Trophoblast cell (in vitro differentiated cells and primary cell): ENCODE measurements around the gene DHRS2.
A peak's percentile ranks its signal among the peaks of the same experiment; 100 is the strongest.

ENCODE experiments used
- DNase-seq, 2 donors: peaks; one replicate each; pipeline ENCODE4 v3.0.0-alpha.2; 2016
- H2AFZ ChIP-seq: 2 replicates; pipeline ENCODE4 v1.6.1; 2013; ENCODE audit warnings: low read length, moderate library complexity, mild to moderate bottlenecking; ENCODE audit not compliant: insufficient read depth, poor library complexity
- H2AK5ac ChIP-seq: 2 replicates; pipeline ENCODE4 v1.6.1; 2013; ENCODE audit warnings: mild to moderate bottlenecking, low read length
- H2BK120ac ChIP-seq: 2 replicates; pipeline ENCODE4 v1.6.1; 2013; ENCODE audit warnings: low read length, mild to moderate bottlenecking, moderate library complexity; ENCODE audit not compliant: insufficient read depth, poor library complexity
- H2BK12ac ChIP-seq: 2 replicates; pipeline ENCODE4 v1.6.1; 2013; ENCODE audit warnings: mild to moderate bottlenecking, low read length, moderate library complexity
- H2BK5ac ChIP-seq: 2 replicates; pipeline ENCODE4 v1.6.1; 2013; ENCODE audit warnings: low read length, low read depth, moderate library complexity, mild to moderate bottlenecking; ENCODE audit not compliant: poor library complexity
- H3K14ac ChIP-seq: 2 replicates; pipeline ENCODE4 v1.6.1; 2013; ENCODE audit warnings: mild to moderate bottlenecking, low read length
- H3K18ac ChIP-seq: 2 replicates; pipeline ENCODE4 v1.6.1; 2013; ENCODE audit warnings: mild to moderate bottlenecking, low read length
- H3K23ac ChIP-seq: 2 replicates; pipeline ENCODE4 v1.6.1; 2013; ENCODE audit warnings: low read length
- H3K27ac ChIP-seq: 2 replicates; pipeline ENCODE4 v1.5.1; 2013; ENCODE audit warnings: low read depth, mild to moderate bottlenecking, inconsistent platforms, low read length, moderate library complexity
- H3K27me3 ChIP-seq: 2 replicates; pipeline ENCODE4 v1.6.1; 2013; ENCODE audit warnings: inconsistent platforms, mild to moderate bottlenecking, low read length, moderate library complexity; ENCODE audit not compliant: insufficient read depth
- H3K36me3 ChIP-seq, 2 experiments: 1 replicate in 1 of 2; 2 replicates in 1 of 2; pipeline ENCODE4 v1.6.1; 2013; ENCODE audit warnings: low read length in 2 of 2, mild to moderate bottlenecking in 2 of 2, moderate library complexity in 1 of 2; ENCODE audit not compliant: insufficient read depth in 2 of 2, control insufficient read depth in 1 of 2
- H3K4ac ChIP-seq: 2 replicates; pipeline ENCODE4 v1.6.1; 2013; ENCODE audit warnings: low read depth, mild to moderate bottlenecking, low read length, moderate library complexity
- H3K4me1 ChIP-seq, 2 experiments: 1 replicate in 1 of 2; 2 replicates in 1 of 2; pipeline ENCODE4 v1.6.1; 2013; ENCODE audit warnings: low read length in 2 of 2, mild to moderate bottlenecking in 2 of 2, moderate library complexity in 1 of 2; ENCODE audit not compliant: insufficient read depth in 2 of 2, control insufficient read depth in 1 of 2
- H3K4me2 ChIP-seq: 2 replicates; pipeline ENCODE4 v1.6.1; 2013; ENCODE audit warnings: inconsistent platforms, mild to moderate bottlenecking, low read length, moderate library complexity
- H3K4me3 ChIP-seq: 2 replicates; pipeline ENCODE4 v1.5.1; 2013; ENCODE audit warnings: mild to moderate bottlenecking, low read depth, low read length, inconsistent platforms
- H3K79me1 ChIP-seq: one replicate; pipeline ENCODE4 v1.6.1; 2013; ENCODE audit warnings: low read length
- H3K79me2 ChIP-seq: 2 replicates; pipeline ENCODE4 v1.6.1; 2013; ENCODE audit warnings: low read length, mild to moderate bottlenecking; ENCODE audit not compliant: control insufficient read depth, insufficient read depth, poor library complexity
- H3K9ac ChIP-seq: 2 replicates; pipeline ENCODE4 v1.6.1; 2013; ENCODE audit warnings: mild to moderate bottlenecking, low read length
- H3K9me3 ChIP-seq: 2 replicates; pipeline ENCODE4 v1.6.1; 2013; ENCODE audit warnings: low read depth, mild to moderate bottlenecking, control low read depth, inconsistent platforms, low read length; ENCODE audit not compliant: insufficient read depth
- H4K12ac ChIP-seq: 2 replicates; pipeline ENCODE4 v1.6.1; 2013; ENCODE audit warnings: low read depth, mild to moderate bottlenecking, low read length, moderate library complexity
- H4K8ac ChIP-seq: 2 replicates; pipeline ENCODE4 v1.6.1; 2013; ENCODE audit warnings: low read depth, mild to moderate bottlenecking, low read length, moderate library complexity
- H4K91ac ChIP-seq: one replicate; pipeline ENCODE4 v1.6.1; 2013; ENCODE audit warnings: low read depth, mild to moderate bottlenecking, low read length, moderate library complexity
- WGBS: extraction: QIAGEN DNeasy Blood & Tissue Kit; methylation state at CpG from one replicate; pipeline ENCODE4 v1.1.7; 2013; ENCODE audit warnings: missing lambda C conversion rate; ENCODE audit not compliant: insufficient read length, insufficient coverage; ENCODE audit errors: extremely low coverage; 5-methylcytosine and 5-hydroxymethylcytosine counted together

The DHRS2 gene

DNA sequence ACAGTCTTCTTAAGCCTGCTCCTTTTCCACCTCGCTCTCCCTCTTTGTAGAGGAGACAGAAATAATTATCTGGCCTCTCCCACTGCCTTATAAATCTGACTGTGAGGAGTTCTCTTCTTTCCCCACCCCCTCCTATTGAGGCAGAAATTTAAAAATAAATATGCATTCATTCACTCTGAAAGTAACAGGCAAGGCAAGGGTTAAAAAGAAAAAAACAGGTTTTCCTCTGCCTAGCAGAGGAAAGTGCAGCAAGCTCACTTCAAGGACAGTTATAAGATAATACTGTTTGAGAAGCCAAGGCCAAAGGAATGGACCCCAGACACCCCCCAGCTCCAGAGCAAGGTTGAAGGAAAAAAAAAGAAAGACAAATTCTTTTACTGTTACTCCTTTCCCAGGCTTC, 56.3 kb downstream of the DHRS2 start:
- Histone ChIP-seq H3K4me1 (peaks cover 22 to 31% of the 10 kb centered on the region in 2 experiments), H3K79me1 (peaks cover 15% of the 10 kb centered on the region), H3K4ac (no peak overlapping the region), H3K9ac (no peak overlapping the region), H2BK120ac (no peak overlapping the region), H3K36me3 (no peaks in the 10 kb centered on the region), H3K27ac (no peak overlapping the region), H4K12ac (no peak overlapping the region), H3K14ac (no peak overlapping the region), H3K23ac (no peak overlapping the region), H3K18ac (no peak overlapping the region), H2BK12ac (no peak overlapping the region), H4K91ac (no peak overlapping the region), H3K4me3 (no peak overlapping the region), H3K79me2 (no peaks in the 10 kb centered on the region), H3K27me3 (no peaks in the 10 kb centered on the region), H4K8ac (no peak overlapping the region), H2BK5ac (no peak overlapping the region), H3K9me3 (peaks cover 4% of the 10 kb centered on the region), H3K4me2 (no peak overlapping the region), H2AK5ac (no peak overlapping the region), H2AFZ (no peak overlapping the region)
- no peak for DNase-seq
- no CpG with 5 or more reads among the region's 1 CpG for WGBS

- H3K27ac ChIP-seq, result no peak overlapping the region
- no CpG with 5 or more reads among the region's 11 CpGs for WGBS
- H2BK120ac ChIP-seq, result peak overlapping the region; percentile 1
- no peak for DNase-seq
- H2AK5ac ChIP-seq, result peak overlapping the region; percentile 1
- H3K14ac ChIP-seq, result peak overlapping the region; percentile 2
- H3K36me3 ChIP-seq, result no peaks in the 10 kb centered on the region
- H4K8ac ChIP-seq, result no peak overlapping the region
- H3K4me1 ChIP-seq, result peaks cover 22 to 31% of the 10 kb centered on the region in 2 experiments
- no peak overlapping the region for H3K9ac ChIP-seq
- H4K12ac ChIP-seq, result no peak overlapping the region
- no peak overlapping the region for H3K4ac ChIP-seq
- no peaks in the 10 kb centered on the region for H3K27me3 ChIP-seq
- no peak overlapping the region for H2AFZ ChIP-seq
- no peaks in the 10 kb centered on the region for H3K79me2 ChIP-seq
- H4K91ac ChIP-seq, result peak overlapping the region; percentile 16
- H3K4me2 ChIP-seq, result no peak overlapping the region
- no peak overlapping the region for H3K4me3 ChIP-seq
- peaks cover 4% of the 10 kb centered on the region for H3K9me3 ChIP-seq
- peaks cover 15% of the 10 kb centered on the region for H3K79me1 ChIP-seq
- peak overlapping the region; percentile 8 for H2BK5ac ChIP-seq
- peak overlapping the region; percentile 20 for H2BK12ac ChIP-seq
- no peak overlapping the region for H3K18ac ChIP-seq
- no peak overlapping the region for H3K23ac ChIP-seq
Measured at GRCh38 chr14:23693252-23693775, 57.1 kb downstream of the DHRS2 start.

DNA sequence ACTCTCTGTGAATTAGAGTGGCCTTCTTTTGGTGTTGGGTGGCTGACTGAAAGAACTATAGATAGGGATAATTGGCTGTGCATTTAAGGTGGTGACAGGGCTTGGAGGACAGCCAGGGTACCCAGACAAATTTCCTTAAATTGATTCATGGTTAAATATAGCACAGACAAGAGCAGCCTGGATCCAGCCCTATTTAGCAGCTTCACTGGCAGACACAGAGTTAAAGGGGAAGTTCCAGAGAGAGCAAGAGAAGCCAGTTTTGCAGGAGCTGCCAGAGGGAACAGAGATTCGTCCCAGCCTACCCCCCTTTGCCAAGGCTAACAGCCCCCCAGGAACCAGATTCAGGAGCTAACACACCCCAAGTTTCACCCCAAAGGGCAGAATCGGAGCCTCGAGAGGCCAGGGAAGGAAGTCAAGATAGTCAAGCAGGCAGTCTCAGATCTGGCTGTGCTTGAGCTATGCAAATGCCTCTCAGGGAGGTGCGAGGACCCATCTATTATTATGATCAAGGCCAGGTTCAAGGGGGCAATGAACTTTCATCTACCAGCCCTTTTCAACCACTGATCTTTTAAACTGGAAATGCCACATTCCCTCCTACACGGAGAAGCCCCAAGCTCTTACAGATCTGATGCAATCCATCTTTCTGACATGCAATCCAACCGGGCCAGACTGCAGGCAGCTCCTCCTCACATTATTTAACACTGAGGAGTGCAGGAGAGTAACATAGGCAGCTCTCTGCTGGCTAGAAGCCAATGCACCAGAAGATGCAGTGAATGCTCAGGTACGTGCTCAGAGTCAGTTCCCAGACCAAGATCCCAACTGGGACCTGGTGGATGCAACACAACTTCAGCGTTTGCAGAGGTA, 58.2 kb downstream of the DHRS2 start:
- H3K23ac ChIP-seq, result no peak overlapping the region
- H2BK5ac ChIP-seq, result peak overlapping the region; percentile 60
- H3K27me3 ChIP-seq, result no peaks in the 10 kb centered on the region
- H3K79me1 ChIP-seq, result peaks cover 15% of the 10 kb centered on the region
- peak overlapping the region; percentile 80 for H3K27ac ChIP-seq
- H3K14ac ChIP-seq, result no peak overlapping the region
- H3K4me1 ChIP-seq, result peaks cover 22 to 31% of the 10 kb centered on the region in 2 experiments
- no peaks in the 10 kb centered on the region for H3K36me3 ChIP-seq
- peak; percentile 93 to 96 for DNase-seq
- H2AK5ac ChIP-seq, result no peak overlapping the region
- no peak overlapping the region for H2AFZ ChIP-seq
- no peak overlapping the region for H3K4ac ChIP-seq
- H2BK12ac ChIP-seq, result no peak overlapping the region
- peak overlapping the region; percentile 41 for H4K8ac ChIP-seq
- peak overlapping the region; percentile 79 for H2BK120ac ChIP-seq
- peak overlapping the region; percentile 70 for H4K91ac ChIP-seq
- H3K9me3 ChIP-seq, result peaks cover 4% of the 10 kb centered on the region
- peak overlapping the region; percentile 64 for H3K4me2 ChIP-seq
- no peak overlapping the region for H3K4me3 ChIP-seq
- no peak overlapping the region for H3K18ac ChIP-seq
- WGBS, result no CpG with 5 or more reads among the region's 8 CpGs
- no peak overlapping the region for H4K12ac ChIP-seq
- no peaks in the 10 kb centered on the region for H3K79me2 ChIP-seq
- no peak overlapping the region for H3K9ac ChIP-seq
